MCF 10A (cell line): ENCODE measurements around the gene GLIS2. TPM values are rescaled to one million over a fixed set of nuclear protein-coding genes. Genes with fewer than 3 reads are reported as not detected.

Experiments used
- BruUV-seq: library from RNA; stranded (reverse); fragments of 400-500 nt; replicated peaks from 2 replicates; lab custom pipeline; 2021; lab: Mats Ljungman, UMichigan
- CTCF ChIA-PET: fragments of 300-600 bp; sonication (Branson Sonifier 250); formaldehyde crosslinking; extraction: SDS; loops from one replicate; lab custom pipeline; 2021; ENCODE audit warnings: antibody characterized with exemption, inconsistent platforms; lab: Yijun Ruan, JAX
- POLR2A ChIA-PET: fragments of 300-600, 350-650 bp; sonication (Branson Sonifier 250); formaldehyde crosslinking; extraction: SDS; loops from one replicate; lab custom pipeline; 2020; ENCODE audit warnings: antibody characterized with exemption, inconsistent platforms; lab: Yijun Ruan, JAX
- DNase-seq: peaks from one replicate; pipeline ENCODE4 v3.0.0-alpha.2; 2018; ENCODE audit not compliant: unreplicated experiment
- H3K27ac Mint-ChIP-seq: one replicate; pipeline ENCODE4 v1.8.0; 2022; ENCODE audit warnings: mild to moderate bottlenecking, low read depth, mixed read lengths; ENCODE audit not compliant: unreplicated experiment
- H3K27me3 Mint-ChIP-seq: one replicate; pipeline ENCODE4 v1.8.0; 2022; ENCODE audit warnings: mixed read lengths; ENCODE audit not compliant: insufficient read depth, unreplicated experiment
- H3K36me3 Mint-ChIP-seq: one replicate; pipeline ENCODE4 v1.8.0; 2022; ENCODE audit warnings: mild to moderate bottlenecking, moderate library complexity, mixed read lengths; ENCODE audit not compliant: insufficient read depth, unreplicated experiment
- H3K4me1 Mint-ChIP-seq: one replicate; pipeline ENCODE4 v1.8.0; 2022; ENCODE audit warnings: mixed read lengths; ENCODE audit not compliant: insufficient read depth, unreplicated experiment
- H3K4me3 Mint-ChIP-seq: one replicate; pipeline ENCODE4 v1.8.0; 2022; ENCODE audit warnings: mild to moderate bottlenecking, moderate library complexity, mixed read lengths; ENCODE audit not compliant: unreplicated experiment
- H3K9me3 Mint-ChIP-seq: one replicate; pipeline ENCODE4 v1.8.0; 2022; ENCODE audit warnings: mixed read lengths; ENCODE audit not compliant: unreplicated experiment
- intact Hi-C: fragments of 100-400 bp; cut with micrococcal nuclease; formaldehyde crosslinking; loops from 2 replicates; pipeline ENCODE4 v1.14.1; 2022
- total RNA-seq: library from RNA; stranded (reverse); gene quantifications from 2 replicates; pipeline ENCODE4 v1.2.3, GENCODE V29; 2022
- TF ChIP-seq, protein P1 (sequence below): fragments of 200-600 bp; IDR thresholded peaks from one replicate; pipeline ENCODE4 v1.8.0; 2022; ENCODE audit warnings: antibody characterized with exemption, mild to moderate bottlenecking; ENCODE audit not compliant: unreplicated experiment

GLIS2 gene
- total RNA-seq, 1 experiment from 2014 or later, result 14.7 TPM

DNA sequence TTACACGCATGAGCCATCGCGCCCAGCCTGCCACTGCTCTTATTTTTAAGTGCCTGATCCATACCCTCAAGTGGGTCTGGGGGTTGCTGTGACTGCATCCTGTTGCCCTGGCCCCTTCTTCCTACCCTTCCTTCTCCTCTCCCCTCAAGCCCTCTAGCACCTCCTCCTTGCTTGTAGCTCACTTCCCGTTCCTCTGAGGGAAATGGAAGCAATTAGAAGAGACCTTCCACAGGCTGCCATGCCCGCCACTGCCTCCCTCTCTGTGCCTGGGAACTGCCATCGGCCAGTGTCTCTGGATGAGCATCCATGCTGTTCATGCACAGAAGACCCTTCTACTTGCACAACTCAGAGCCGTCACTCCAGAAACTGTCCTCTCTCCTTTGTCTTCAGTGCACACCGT lies 32.4 kb upstream of the GLIS2 start:
- Mint-ChIP-seq H3K9me3 (no peaks in the 10 kb centered on the region), H3K4me3 (no peak overlapping the region), H3K27me3 (no peaks in the 10 kb centered on the region), H3K36me3 (no peaks in the 10 kb centered on the region), H3K27ac (no peak overlapping the region), H3K4me1 (peaks cover 22% of the 10 kb centered on the region)
- intact Hi-C loops, result no loop called here
- no peak for DNase-seq
- ChIA-PET POLR2A (interaction anchor here (0.9 to 1.2 kb wide), 3 partner anchors 14 to 163 kb away, joined by 3 read pairs; partner anchors contain the start of gene PAM16), CTCF (interaction anchor here (0.5 to 3.0 kb wide), 4 partner anchors 10 to 222 kb away, joined by 3 to 13 read pairs (median 4); no protein-coding TSS in a partner anchor)
- no TSS peak for BruUV-seq
- TF ChIP-seq, protein P1, sequence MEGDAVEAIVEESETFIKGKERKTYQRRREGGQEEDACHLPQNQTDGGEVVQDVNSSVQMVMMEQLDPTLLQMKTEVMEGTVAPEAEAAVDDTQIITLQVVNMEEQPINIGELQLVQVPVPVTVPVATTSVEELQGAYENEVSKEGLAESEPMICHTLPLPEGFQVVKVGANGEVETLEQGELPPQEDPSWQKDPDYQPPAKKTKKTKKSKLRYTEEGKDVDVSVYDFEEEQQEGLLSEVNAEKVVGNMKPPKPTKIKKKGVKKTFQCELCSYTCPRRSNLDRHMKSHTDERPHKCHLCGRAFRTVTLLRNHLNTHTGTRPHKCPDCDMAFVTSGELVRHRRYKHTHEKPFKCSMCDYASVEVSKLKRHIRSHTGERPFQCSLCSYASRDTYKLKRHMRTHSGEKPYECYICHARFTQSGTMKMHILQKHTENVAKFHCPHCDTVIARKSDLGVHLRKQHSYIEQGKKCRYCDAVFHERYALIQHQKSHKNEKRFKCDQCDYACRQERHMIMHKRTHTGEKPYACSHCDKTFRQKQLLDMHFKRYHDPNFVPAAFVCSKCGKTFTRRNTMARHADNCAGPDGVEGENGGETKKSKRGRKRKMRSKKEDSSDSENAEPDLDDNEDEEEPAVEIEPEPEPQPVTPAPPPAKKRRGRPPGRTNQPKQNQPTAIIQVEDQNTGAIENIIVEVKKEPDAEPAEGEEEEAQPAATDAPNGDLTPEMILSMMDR, result no peak

DNA sequence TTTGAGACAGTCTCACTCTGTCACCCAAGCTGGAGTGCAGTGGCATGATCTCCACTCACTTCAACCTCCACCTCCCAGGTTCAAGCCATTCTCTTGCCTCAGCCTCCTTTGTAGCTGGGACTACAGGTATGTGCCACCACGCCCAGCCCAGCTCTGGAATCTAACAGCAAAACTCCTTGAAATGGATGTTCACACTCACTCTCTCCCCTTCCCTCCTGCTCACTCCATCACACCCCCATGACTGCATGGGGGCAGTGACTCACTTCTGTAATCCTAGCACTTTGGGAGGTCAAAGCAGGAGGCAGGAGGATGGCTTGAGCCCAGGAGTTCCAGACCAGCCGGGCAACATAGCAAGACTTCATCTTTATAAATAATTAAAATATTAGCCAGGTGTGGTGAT lies 31.9 kb upstream of the GLIS2 start:
- H3K27ac Mint-ChIP-seq, result no peak overlapping the region
- ChIA-PET CTCF (interaction anchor here (0.5 to 3.0 kb wide), 4 partner anchors 10 to 221 kb away, joined by 3 to 13 read pairs (median 4); no protein-coding TSS in a partner anchor), POLR2A (interaction anchor here (0.6 to 1.2 kb wide), 4 partner anchors 9 to 163 kb away, joined by 3 read pairs; partner anchors contain the start of gene PAM16)
- H3K27me3 Mint-ChIP-seq, result no peaks in the 10 kb centered on the region
- BruUV-seq, result no TSS peak
- peak; percentile 42 for DNase-seq
- H3K4me1 Mint-ChIP-seq, result peaks cover 26% of the 10 kb centered on the region
- TF ChIP-seq, protein P1, result no peak
- no peaks in the 10 kb centered on the region for H3K36me3 Mint-ChIP-seq
- no peaks in the 10 kb centered on the region for H3K9me3 Mint-ChIP-seq
- H3K4me3 Mint-ChIP-seq, result no peak overlapping the region
- intact Hi-C loops, result no loop called here

DNA sequence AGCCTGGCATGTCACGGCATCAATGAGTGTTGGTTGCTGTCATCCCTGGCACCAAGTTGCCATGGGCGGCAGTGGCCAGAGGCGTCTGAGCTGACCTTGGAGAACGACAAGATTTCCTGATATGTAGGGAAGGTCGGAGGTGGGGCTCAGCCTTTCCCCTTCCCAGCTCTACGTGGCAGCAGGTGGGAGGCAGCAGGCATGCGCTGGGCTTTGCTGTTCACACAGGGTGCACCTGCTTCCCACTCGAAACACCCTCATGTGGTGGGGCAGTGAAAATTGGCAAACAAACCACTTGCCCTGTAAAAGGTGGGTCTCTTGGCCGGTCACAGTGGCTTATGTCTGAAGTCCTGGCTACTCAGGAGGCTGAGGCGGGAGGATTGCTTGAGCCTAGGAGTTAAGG lies 30.7 kb upstream of the GLIS2 start:
- no peaks in the 10 kb centered on the region for H3K36me3 Mint-ChIP-seq
- BruUV-seq, result no TSS peak
- ChIA-PET POLR2A (no interaction called here), CTCF (interaction anchor here (0.7 to 1.3 kb wide), 4 partner anchors 9 to 227 kb away, joined by 3 to 4 read pairs (median 3); no protein-coding TSS in a partner anchor)
- H3K9me3 Mint-ChIP-seq, result no peaks in the 10 kb centered on the region
- no peak for DNase-seq
- H3K4me1 Mint-ChIP-seq, result peaks cover 26% of the 10 kb centered on the region
- no peak overlapping the region for H3K27ac Mint-ChIP-seq
- TF ChIP-seq, protein P1, result no peak
- intact Hi-C loops, result no loop called here
- H3K4me3 Mint-ChIP-seq, result no peak overlapping the region
- H3K27me3 Mint-ChIP-seq, result no peaks in the 10 kb centered on the region

DNA sequence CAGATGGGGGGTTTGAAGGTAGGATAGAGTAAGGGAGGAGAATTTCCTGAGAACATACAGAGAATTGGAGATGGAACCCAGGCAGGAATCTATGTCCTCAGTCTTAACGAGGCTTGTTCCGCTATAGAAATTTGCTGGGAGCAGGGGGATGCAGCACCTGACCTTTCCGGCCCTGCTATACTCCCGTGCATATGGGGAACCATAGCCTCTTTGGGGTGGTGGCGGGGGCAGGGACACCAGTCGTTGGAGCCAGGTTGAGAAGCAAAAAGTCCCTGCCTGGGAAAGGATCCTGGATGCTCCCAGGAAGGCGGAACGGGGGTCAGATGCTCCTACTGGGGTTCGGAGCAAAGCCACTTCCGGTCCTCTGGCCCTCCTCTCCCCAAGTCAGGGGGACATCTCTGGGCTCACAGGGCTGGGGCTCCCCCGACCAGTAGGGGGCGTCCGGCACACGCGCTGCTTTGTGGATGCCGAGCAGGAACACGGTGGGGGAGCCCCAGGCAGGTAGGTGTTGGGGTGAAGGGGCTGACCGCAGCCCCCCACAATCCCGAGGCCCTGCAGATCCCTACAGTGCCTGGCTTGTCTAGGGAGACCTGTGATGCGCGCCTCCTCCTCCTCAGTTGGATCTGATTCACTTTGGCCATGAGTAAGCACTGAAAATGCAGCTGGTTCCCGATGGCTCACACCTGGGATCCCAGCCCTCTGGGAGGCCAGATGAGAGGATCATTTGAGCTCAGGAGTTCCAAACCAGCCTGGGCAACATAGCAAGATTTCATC lies 27.5 kb upstream of the GLIS2 start:
- TF ChIP-seq, protein P1, result peak; percentile 86
- BruUV-seq, result no TSS peak
- H3K9me3 Mint-ChIP-seq, result no peaks in the 10 kb centered on the region
- POLR2A ChIA-PET, result interaction anchor here (0.8 to 3.6 kb wide), 6 partner anchors 10 to 85 kb away, joined by 3 to 34 read pairs (median 4); partner anchors contain the start of gene TFAP4
- H3K4me3 Mint-ChIP-seq, result peak overlapping the region; percentile 23
- CTCF ChIA-PET, result interaction anchor here (0.6 to 4.0 kb wide), 30 partner anchors 10 to 310 kb away, joined by 3 to 94 read pairs (median 6); partner anchors contain the start of gene TFAP4
- DNase-seq, result peak; percentile 66
- H3K27ac Mint-ChIP-seq, result peak overlapping the region; percentile 75
- no peaks in the 10 kb centered on the region for H3K27me3 Mint-ChIP-seq
- peaks cover 2% of the 10 kb centered on the region for H3K36me3 Mint-ChIP-seq
- intact Hi-C loops, result loop anchor here (1.0 kb wide), 1 partner anchor 42 kb away; no protein-coding TSS in a partner anchor
- peaks cover 41% of the 10 kb centered on the region for H3K4me1 Mint-ChIP-seq
